GM12878 (cell line): Measurements from ENCODE around the gene TUBB1. TPM values are rescaled to one million over a fixed set of nuclear protein-coding genes. Genes with fewer than 3 reads are reported as not detected.

Source experiments
- ATAC-seq: fragments of 200-7000 bp; cut with Tn5 transposase; 3 replicates; pipeline ENCODE4 v1.9.1; 2020; ENCODE audit warnings: mild to moderate bottlenecking, moderate library complexity
- BruUV-seq: library from RNA; stranded (reverse); fragments of 400-500 nt; replicated peaks from 2 replicates; lab custom pipeline; 2021; lab: Mats Ljungman, UMichigan
- CTCF ChIA-PET: fragments of 300-600 bp; sonication (Branson Sonifier 250); formaldehyde crosslinking; extraction: SDS; loops from one replicate; lab custom pipeline; 2021; ENCODE audit warnings: inconsistent platforms; lab: Yijun Ruan, JAX
- POLR2A ChIA-PET: fragments of 350-600 bp; formaldehyde crosslinking; extraction: SDS; loops from one replicate; lab custom pipeline; 2021; ENCODE audit warnings: inconsistent platforms; lab: Charles Lee
- RAD21 ChIA-PET: fragments of 300-600 bp; sonication (Branson Sonifier 250); formaldehyde crosslinking; loops from one replicate; lab custom pipeline; 2023; ENCODE audit warnings: antibody characterized with exemption; ENCODE audit not compliant: unreplicated experiment; lab: Charles Lee
- SMC1A ChIA-PET: fragments of 300-600 bp; sonication (Branson Sonifier 250); formaldehyde crosslinking; loops from one replicate; lab custom pipeline; 2023; ENCODE audit not compliant: unreplicated experiment, uncharacterized antibody; lab: Charles Lee
- DNase-seq: peaks from one replicate; pipeline ENCODE4 v3.0.0-alpha.2; 2011; ENCODE audit warnings: low read depth, low spot score
- FAIRE-seq: peaks from 3 replicates; lab custom pipeline; 2011; peaks lifted over from hg19 to GRCh38; lab: Jason Lieb, UNC
- H2AFZ ChIP-seq: 2 replicates; pipeline ENCODE4 v1.6.0; 2011; ENCODE audit warnings: low read depth, low read length, control low read depth; ENCODE audit not compliant: control insufficient read depth
- H3K27ac ChIP-seq: 2 replicates; pipeline ENCODE4 v1.5.1; 2011; ENCODE audit warnings: control low read depth; ENCODE audit not compliant: control insufficient read depth, insufficient read depth
- H3K27me3 ChIP-seq, 2 experiments: replicated peaks in 1 of 2; 2 replicates each; pipeline versions ENCODE4 v1.6.0 to v1.6.1; 2011; ENCODE audit warnings: low read length in 1 of 2; ENCODE audit not compliant: control insufficient read depth in 2 of 2, insufficient read depth in 2 of 2
- H3K36me3 ChIP-seq, 2 experiments: 2 replicates each; pipeline ENCODE4 v1.5.1; 2011; ENCODE audit warnings: low read length in 1 of 2; ENCODE audit not compliant: control insufficient read depth in 2 of 2, insufficient read depth in 2 of 2
- H3K4me1 ChIP-seq: 2 replicates; pipeline ENCODE4 v1.6.1; 2011; ENCODE audit warnings: mild to moderate bottlenecking, low read length, moderate library complexity, mixed read lengths; ENCODE audit not compliant: control insufficient read depth, insufficient read depth
- H3K4me2 ChIP-seq: 2 replicates; pipeline ENCODE4 v1.6.0; 2011; ENCODE audit warnings: control low read depth; ENCODE audit not compliant: control insufficient read depth, insufficient read depth
- H3K4me3 ChIP-seq: fragments of 200-600 bp; sonication (generic); 2 replicates; pipeline ENCODE4 v1.5.1; 2016
- H3K79me2 ChIP-seq: 2 replicates; pipeline ENCODE4 v1.6.0; 2011; ENCODE audit warnings: low read length; ENCODE audit not compliant: control insufficient read depth, insufficient read depth
- H3K9ac ChIP-seq: 2 replicates; pipeline ENCODE4 v1.8.0; 2011; ENCODE audit warnings: low read length, control low read depth, mixed read lengths; ENCODE audit not compliant: control insufficient read depth, insufficient read depth
- H3K9me3 ChIP-seq: replicated peaks from 3 replicates; pipeline ENCODE4 v1.5.1; 2011; ENCODE audit warnings: mild to moderate bottlenecking, low read length; ENCODE audit not compliant: control insufficient read depth, insufficient read depth
- H4K20me1 ChIP-seq: 2 replicates; pipeline ENCODE4 v1.6.0; 2011; ENCODE audit not compliant: control insufficient read depth, insufficient read depth
- BRCA1 ChIP-seq: IDR thresholded peaks from 2 replicates; pipeline ENCODE4 v1.6.1; 2011; ENCODE audit warnings: low read depth, low read length, improper control_type of control experiment
- EED ChIP-seq: sonication (generic); IDR thresholded peaks from 2 replicates; pipeline ENCODE4 v1.6.1; 2016; ENCODE audit warnings: antibody characterized with exemption, low read depth
- MYB ChIP-seq: fragments of 150-350 bp; IDR thresholded peaks from 2 replicates; pipeline ENCODE4 v1.6.1; 2014; ENCODE audit warnings: mild to moderate bottlenecking, low read depth, low read length, borderline replicate concordance
- PML ChIP-seq: IDR thresholded peaks from 2 replicates; pipeline ENCODE4 v1.6.1; 2012; ENCODE audit warnings: low read length, inconsistent platforms
- POLR2A ChIP-seq: IDR thresholded peaks from 2 replicates; pipeline ENCODE4 v1.6.1; 2011; ENCODE audit warnings: low read depth, mild to moderate bottlenecking, low read length
- WGBS: methylation state at CpG from one replicate; pipeline ENCODE4 v1.1.6; 2016; ENCODE audit warnings: low lambda C conversion rate; ENCODE audit not compliant: insufficient replicate concordance, insufficient coverage; ENCODE audit errors: missing lambda C conversion rate; 5-methylcytosine and 5-hydroxymethylcytosine counted together
- in situ Hi-C: fragments of 300-500 bp; cut with MboI; formaldehyde crosslinking; loops from 9 replicates; pipeline ENCODE4 v1.14.3; 2018; ENCODE audit warnings: mixed read lengths
- intact Hi-C: fragments of 100-400 bp; cut with micrococcal nuclease; formaldehyde crosslinking; loops from one replicate; pipeline ENCODE4 v1.14.2; 2022; ENCODE audit not compliant: unreplicated experiment
- polyA plus RNA-seq, 11 experiments: library from polyadenylated mRNA; depleted of rRNA in 4 of 11; unstranded in 6 of 11; stranded (reverse) in 5 of 11; fragments of >200 nt; fragmentation: Nextera tagmentation in 4 of 11; fragmentation: Illumina TruSeq in 1 of 11; extraction: Ambion mirVana in 4 of 11; extraction: Trizol in 1 of 11; gene quantifications; 1 replicate in 1 of 11; 2 replicates in 10 of 11; pipeline versions ENCODE4 v1.2.1 to v1.2.3, GENCODE V29; 2011 to 2016; ENCODE audit warnings: inconsistent platforms in 2 of 11, missing spikeins in 2 of 11, low read depth in 1 of 11
- total RNA-seq, 4 experiments: library from RNA; depleted of rRNA in 3 of 4; stranded (reverse); fragments of >200 nt in 3 of 4; fragmentation: Illumina TruSeq in 1 of 4; extraction: Trizol in 1 of 4; gene quantifications; 2 replicates each; pipeline versions ENCODE4 v1.2.1 to v1.2.3, GENCODE V29; 2013 to 2021
- TF ChIP-seq, protein P1 (sequence below): IDR thresholded peaks from 2 replicates; pipeline ENCODE4 v1.6.1; 2012; ENCODE audit warnings: low read length, inconsistent platforms
- TF ChIP-seq, protein P2 (sequence below): IDR thresholded peaks from 2 replicates; pipeline ENCODE4 v1.6.1; 2011; ENCODE audit warnings: low read depth, low read length, improper control_type of control experiment, borderline replicate concordance

TUBB1 gene
- total and polyA plus RNA-seq, 10 of the 15 experiments (the other 5 are each of a cell fraction or from before 2014, with no cell fraction given), result 0.02 to 0.20 (median 0.06) TPM; not detected in 3

- RAD21 ChIA-PET, result no interaction called here
- CTCF ChIA-PET, result no interaction called here
- Histone ChIP-seq H3K4me1 (peaks cover 12% of the 10 kb centered on the region), H4K20me1 (no peaks in the 10 kb centered on the region), H3K27me3 (no peaks in the 10 kb centered on the region), H3K4me3 (no peak overlapping the region), H3K4me2 (no peak overlapping the region), H3K36me3 (peaks cover 0 to 1% of the 10 kb centered on the region in 2 experiments; a peak in 1 of 4 replicates), H3K79me2 (no peaks in the 10 kb centered on the region), H3K9me3 (no peaks in the 10 kb centered on the region), H3K27ac (no peak overlapping the region), H2AFZ (no peak overlapping the region), H3K9ac (no peak overlapping the region)
- BruUV-seq, result no TSS peak
- SMC1A ChIA-PET, result no interaction called here
- in situ Hi-C loops, result no loop called here
- WGBS, result 69% methylated on average over 13 of the region's 13 CpGs
- intact Hi-C loops, result no loop called here
- DNase-seq, result no peak
- POLR2A ChIA-PET, result no interaction called here
- TF ChIP-seq PML (no peak), MYB (no peak), EED (no peak), POLR2A (no peak), BRCA1 (no peak)
- TF ChIP-seq, protein P1, sequence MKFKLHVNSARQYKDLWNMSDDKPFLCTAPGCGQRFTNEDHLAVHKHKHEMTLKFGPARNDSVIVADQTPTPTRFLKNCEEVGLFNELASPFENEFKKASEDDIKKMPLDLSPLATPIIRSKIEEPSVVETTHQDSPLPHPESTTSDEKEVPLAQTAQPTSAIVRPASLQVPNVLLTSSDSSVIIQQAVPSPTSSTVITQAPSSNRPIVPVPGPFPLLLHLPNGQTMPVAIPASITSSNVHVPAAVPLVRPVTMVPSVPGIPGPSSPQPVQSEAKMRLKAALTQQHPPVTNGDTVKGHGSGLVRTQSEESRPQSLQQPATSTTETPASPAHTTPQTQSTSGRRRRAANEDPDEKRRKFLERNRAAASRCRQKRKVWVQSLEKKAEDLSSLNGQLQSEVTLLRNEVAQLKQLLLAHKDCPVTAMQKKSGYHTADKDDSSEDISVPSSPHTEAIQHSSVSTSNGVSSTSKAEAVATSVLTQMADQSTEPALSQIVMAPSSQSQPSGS, result no peak
- TF ChIP-seq, protein P2, sequence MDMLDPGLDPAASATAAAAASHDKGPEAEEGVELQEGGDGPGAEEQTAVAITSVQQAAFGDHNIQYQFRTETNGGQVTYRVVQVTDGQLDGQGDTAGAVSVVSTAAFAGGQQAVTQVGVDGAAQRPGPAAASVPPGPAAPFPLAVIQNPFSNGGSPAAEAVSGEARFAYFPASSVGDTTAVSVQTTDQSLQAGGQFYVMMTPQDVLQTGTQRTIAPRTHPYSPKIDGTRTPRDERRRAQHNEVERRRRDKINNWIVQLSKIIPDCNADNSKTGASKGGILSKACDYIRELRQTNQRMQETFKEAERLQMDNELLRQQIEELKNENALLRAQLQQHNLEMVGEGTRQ, result no peak
- no peak for ATAC-seq
- no peak for FAIRE-seq
These were observed 5.1 kb upstream of the TUBB1 start for GRCh38 chr20:59013959-59014608.
